Lower leg skin (tissue), 4 donors: Measurements from ENCODE around the gene ADGRE1. TPM values are rescaled to one million over a fixed set of nuclear protein-coding genes. Genes with fewer than 3 reads are reported as not detected.

ENCODE experiments used
- DNase-seq, 2 donors: peaks; one replicate each; pipeline ENCODE4 v3.0.0-alpha.2; 2019; ENCODE audit warnings: low spot score in 2 of 2
- H3K4me3 ChIP-seq: fragments of 200-600 bp; sonication (generic); 2 replicates; pipeline ENCODE4 v1.5.1; 2017; ENCODE audit warnings: mild to moderate bottlenecking, low read depth; ENCODE audit not compliant: poor library complexity, severe bottlenecking
- POLR2A ChIP-seq, 2 donors: fragments of 450-650 bp; IDR thresholded peaks; one replicate each; pipeline ENCODE4 v1.6.1; 2016 to 2017; ENCODE audit warnings: antibody characterized with exemption in 2 of 2, mild to moderate bottlenecking in 1 of 2, moderate library complexity in 1 of 2
- WGBS, 2 donors: methylation state at CpG; one replicate each; pipeline ENCODE4 v1.1.5; 2018; 5-methylcytosine and 5-hydroxymethylcytosine counted together
- intact Hi-C: fragments of 100-400 bp; cut with DNase I; formaldehyde crosslinking; loops from one replicate; pipeline ENCODE4 v1.15.0; 2023; ENCODE audit warnings: low total_unique reads
- total RNA-seq, 4 donors: library from RNA; depleted of rRNA; stranded (reverse); fragments of >200 nt; gene quantifications; one replicate each; pipeline ENCODE4 v1.1.0, GENCODE V29; 2016
- TF ChIP-seq, protein P1 (sequence below), 3 donors: fragments of 450-650 bp; IDR thresholded peaks; one replicate each; pipeline ENCODE4 v1.5.1; 2016; ENCODE audit warnings: antibody characterized with exemption in 3 of 3, mild to moderate bottlenecking in 3 of 3, moderate library complexity in 2 of 3

ADGRE1 gene
- total RNA-seq, 4 donors from 2014 or later, result 0.25 TPM; not detected in 3

DNA sequence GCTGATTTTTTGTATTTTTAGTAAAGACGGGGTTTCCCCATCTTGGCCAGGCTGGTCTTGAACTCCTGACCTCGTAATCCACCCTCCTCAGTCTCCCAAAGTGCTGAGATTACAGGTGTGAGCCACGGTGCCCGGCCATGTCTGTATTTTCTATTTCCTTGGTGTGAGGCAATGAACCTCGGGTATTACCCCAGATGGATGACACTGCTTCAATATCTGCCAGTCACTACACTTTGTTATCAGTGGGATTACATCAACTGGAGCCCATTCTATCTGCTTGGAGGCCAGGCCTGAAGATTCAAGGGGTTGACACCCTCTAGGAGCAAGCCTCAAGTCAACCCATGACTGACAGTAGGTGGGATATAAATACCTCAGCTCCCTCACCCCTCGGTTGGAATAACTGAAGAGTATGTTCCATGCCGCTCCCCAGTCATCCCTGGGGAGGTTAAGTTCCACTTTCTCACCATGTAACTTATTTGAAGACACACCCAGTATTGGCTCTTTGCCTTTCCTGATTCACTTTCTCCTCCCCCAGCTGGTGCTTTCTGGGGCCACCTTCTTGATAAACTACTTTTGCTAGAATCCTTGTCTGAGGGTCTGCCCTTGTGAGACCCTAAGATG is 992 bp upstream of the ADGRE1 start:
- TF ChIP-seq POLR2A (IDR thresholded peaks at IDR 0.05), result no peak
- TF ChIP-seq, protein P1, sequence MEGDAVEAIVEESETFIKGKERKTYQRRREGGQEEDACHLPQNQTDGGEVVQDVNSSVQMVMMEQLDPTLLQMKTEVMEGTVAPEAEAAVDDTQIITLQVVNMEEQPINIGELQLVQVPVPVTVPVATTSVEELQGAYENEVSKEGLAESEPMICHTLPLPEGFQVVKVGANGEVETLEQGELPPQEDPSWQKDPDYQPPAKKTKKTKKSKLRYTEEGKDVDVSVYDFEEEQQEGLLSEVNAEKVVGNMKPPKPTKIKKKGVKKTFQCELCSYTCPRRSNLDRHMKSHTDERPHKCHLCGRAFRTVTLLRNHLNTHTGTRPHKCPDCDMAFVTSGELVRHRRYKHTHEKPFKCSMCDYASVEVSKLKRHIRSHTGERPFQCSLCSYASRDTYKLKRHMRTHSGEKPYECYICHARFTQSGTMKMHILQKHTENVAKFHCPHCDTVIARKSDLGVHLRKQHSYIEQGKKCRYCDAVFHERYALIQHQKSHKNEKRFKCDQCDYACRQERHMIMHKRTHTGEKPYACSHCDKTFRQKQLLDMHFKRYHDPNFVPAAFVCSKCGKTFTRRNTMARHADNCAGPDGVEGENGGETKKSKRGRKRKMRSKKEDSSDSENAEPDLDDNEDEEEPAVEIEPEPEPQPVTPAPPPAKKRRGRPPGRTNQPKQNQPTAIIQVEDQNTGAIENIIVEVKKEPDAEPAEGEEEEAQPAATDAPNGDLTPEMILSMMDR (IDR thresholded peaks at IDR 0.05), result no peak
- DNase-seq, result no peak
- WGBS, 2 donors, result 79 to 87% methylated on average over 7 of the region's 7 CpGs
- intact Hi-C loops, result no loop called here
- H3K4me3 ChIP-seq, result no peak overlapping the region

DNA sequence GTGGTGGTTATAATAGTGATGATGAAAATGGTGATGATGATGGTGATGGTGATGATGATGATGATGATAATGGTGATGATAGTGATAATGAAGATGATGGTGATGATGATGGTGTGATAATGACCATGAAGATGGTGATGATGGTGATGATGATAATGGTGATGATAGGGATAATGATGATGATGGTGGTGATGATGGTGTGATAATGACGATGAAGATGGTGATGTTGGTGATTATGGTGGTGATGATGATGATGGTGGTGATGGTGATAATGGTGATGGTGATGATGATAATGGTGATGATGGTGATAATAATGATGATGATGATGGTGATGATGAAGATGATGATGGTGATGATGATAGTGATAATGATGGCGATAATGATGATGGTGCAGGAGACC is 1.6 kb downstream of the ADGRE1 start:
- 89 to 94% methylated on average over 2 of the region's 2 CpGs for WGBS, 2 donors
- DNase-seq, result no peak
- no peak for TF ChIP-seq POLR2A (IDR thresholded peaks at IDR 0.05)
- TF ChIP-seq, protein P1 (IDR thresholded peaks at IDR 0.05), result no peak
- intact Hi-C loops, result no loop called here
- no peak overlapping the region for H3K4me3 ChIP-seq

DNA sequence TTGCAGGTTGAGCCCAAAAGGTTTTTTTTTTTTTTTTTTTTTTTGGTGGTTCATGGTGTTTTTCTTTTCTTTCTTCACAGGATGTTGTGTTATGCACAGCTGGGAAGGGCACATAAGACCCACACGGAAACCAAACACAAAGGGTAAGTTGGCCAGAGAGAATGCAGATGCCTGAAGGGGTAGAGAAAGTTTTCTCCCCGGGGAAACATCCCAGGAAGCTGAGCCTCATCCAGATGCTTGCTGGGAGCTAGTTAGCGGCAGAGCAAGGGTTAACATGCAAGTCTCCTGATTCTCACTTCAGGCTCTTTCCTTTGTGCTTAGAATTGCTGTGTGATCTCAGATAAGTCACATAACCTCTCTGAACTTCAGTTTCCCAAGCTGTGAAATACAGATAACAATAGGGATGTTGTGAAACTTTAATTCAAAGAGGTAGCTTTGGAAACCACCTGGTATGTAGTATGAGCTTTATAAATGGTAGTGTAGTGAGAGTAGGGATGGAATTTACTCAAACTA is 3.1 kb downstream of the ADGRE1 start:
- peak in 1 of 2 donors; percentile 10 for DNase-seq
- intact Hi-C loops, result no loop called here
- H3K4me3 ChIP-seq, result no peak overlapping the region
- 50 to 55% methylated on average over 3 of the region's 3 CpGs for WGBS, 2 donors
- TF ChIP-seq, protein P1 (IDR thresholded peaks at IDR 0.05), result no peak
- no peak for TF ChIP-seq POLR2A (IDR thresholded peaks at IDR 0.05)

DNA sequence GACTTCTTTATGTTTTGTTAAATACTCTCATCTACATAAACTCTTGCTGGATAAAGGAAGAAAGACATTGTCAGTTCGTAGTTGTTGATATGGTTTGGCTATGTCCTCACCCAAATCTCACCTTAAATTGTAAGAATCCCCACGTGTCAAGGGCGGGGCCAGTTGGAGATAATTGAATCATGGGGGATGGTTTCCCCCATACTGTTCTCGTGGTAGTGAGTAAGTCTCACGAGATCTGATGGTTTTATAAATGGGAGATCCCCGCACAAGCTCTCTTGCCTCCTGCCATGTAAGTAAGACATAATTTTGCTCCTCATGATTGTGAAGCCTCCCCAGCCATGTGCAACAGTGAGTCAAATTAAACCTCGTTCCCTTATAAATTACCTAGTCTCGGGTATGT is 3.6 kb downstream of the ADGRE1 start:
- TF ChIP-seq, protein P1 (IDR thresholded peaks at IDR 0.05), result no peak
- no peak for TF ChIP-seq POLR2A (IDR thresholded peaks at IDR 0.05)
- 64 to 70% methylated on average over 8 of the region's 8 CpGs for WGBS, 2 donors
- peak in 1 of 2 donors; percentile 31 for DNase-seq
- intact Hi-C loops, result no loop called here
- no peak overlapping the region for H3K4me3 ChIP-seq

DNA sequence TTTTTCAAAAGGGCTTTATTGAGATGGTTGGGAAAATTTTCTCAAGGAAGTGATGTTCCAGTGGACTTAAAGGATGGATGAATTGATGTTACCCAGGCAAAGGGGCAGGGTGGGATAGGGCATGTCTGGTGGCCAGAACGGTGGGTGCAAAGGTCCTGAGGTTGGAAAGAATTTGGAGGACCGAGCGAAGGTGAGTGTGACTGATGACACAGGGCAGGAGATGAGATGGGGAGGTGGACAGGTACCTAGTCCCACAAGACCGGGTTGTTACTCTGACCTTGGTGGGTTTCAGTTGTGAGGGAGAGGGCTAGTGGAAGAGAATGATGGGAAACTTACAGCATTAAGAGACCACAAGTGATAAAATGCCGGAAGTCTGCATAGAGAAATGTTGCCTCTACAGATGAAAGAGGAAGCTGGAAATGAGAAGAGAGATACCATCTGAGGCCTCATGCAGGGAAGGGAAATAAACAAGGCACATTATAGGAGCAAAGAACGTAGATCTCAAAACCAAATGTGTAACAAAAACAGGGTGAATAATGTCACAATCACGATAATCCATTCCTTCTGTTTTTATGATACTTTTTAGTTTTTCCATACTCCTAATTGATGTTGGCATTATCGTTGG is 4.5 kb downstream of the ADGRE1 start:
- no peak overlapping the region for H3K4me3 ChIP-seq
- TF ChIP-seq POLR2A (IDR thresholded peaks at IDR 0.05), result no peak
- TF ChIP-seq, protein P1 (IDR thresholded peaks at IDR 0.05), result no peak
- intact Hi-C loops, result no loop called here
- whole genome bisulfite sequencing, 2 donors, result 73% methylated on average over 8 of the region's 8 CpGs
- no peak for DNase-seq
